Measurements from ENCODE around the gene ADARB1. TPM values are rescaled to one million over a fixed set of nuclear protein-coding genes. Genes with fewer than 3 reads are reported as not detected.
"Not testable (repeated sequence)": the region's sequence is repeated elsewhere in the genome, so short reads cannot be mapped to it uniquely, and the experiment has no call there.

The ADARB1 gene
- total and polyA plus RNA-seq, 9 donors = 6.0 to 23.7 (median 16.3) TPM

DNA sequence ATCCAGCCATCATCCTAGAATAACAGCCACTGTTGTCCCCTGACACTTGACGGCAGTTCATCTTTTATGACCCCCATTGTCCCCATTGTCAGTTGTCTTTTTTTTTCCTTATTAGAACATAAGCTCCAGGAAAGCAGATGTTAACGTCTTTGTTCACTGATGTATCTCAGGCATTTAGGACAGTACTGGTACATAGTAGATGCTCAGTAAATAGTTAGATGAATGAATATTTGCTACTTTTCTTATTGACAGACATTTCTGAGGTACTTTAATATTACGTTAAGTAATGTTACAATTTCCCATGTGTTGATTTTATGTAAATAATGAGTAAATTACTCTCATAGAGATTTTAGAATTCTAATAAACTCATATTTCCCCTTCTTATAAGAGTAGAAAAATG lies 69.5 kb downstream of the ADARB1 start:
- no peak for DNase-seq
- H3K4me3 ChIP-seq = no peak overlapping the region
- no peak overlapping the region for H3K27ac ChIP-seq
- 95 to 99% (median 95%) methylated on average over 3 of the region's 3 CpGs for WGBS, 3 donors
- H3K9me3 ChIP-seq = no peaks in the 10 kb centered on the region
- H3K36me3 ChIP-seq = no peaks in the 10 kb centered on the region
- TF ChIP-seq POLR2A (IDR thresholded peaks at IDR 0.05) (no peak), EP300 (IDR thresholded peaks at IDR 0.05) (no peak)
- TF ChIP-seq, protein P1, sequence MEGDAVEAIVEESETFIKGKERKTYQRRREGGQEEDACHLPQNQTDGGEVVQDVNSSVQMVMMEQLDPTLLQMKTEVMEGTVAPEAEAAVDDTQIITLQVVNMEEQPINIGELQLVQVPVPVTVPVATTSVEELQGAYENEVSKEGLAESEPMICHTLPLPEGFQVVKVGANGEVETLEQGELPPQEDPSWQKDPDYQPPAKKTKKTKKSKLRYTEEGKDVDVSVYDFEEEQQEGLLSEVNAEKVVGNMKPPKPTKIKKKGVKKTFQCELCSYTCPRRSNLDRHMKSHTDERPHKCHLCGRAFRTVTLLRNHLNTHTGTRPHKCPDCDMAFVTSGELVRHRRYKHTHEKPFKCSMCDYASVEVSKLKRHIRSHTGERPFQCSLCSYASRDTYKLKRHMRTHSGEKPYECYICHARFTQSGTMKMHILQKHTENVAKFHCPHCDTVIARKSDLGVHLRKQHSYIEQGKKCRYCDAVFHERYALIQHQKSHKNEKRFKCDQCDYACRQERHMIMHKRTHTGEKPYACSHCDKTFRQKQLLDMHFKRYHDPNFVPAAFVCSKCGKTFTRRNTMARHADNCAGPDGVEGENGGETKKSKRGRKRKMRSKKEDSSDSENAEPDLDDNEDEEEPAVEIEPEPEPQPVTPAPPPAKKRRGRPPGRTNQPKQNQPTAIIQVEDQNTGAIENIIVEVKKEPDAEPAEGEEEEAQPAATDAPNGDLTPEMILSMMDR (IDR thresholded peaks at IDR 0.05) = no peak
- intact Hi-C loops (cut with DNase I) = loop anchor here in 3 of 4 donors (5.0 to 10.0 kb wide), 3 partner anchors 143 to 311 kb away; partner anchors contain the start of gene POFUT2 (in 1 of the 3)
- no peaks in the 10 kb centered on the region for H3K4me1 ChIP-seq (ENCODE audit: insufficient read depth)
- no peaks in the 10 kb centered on the region for H3K27me3 ChIP-seq

DNA sequence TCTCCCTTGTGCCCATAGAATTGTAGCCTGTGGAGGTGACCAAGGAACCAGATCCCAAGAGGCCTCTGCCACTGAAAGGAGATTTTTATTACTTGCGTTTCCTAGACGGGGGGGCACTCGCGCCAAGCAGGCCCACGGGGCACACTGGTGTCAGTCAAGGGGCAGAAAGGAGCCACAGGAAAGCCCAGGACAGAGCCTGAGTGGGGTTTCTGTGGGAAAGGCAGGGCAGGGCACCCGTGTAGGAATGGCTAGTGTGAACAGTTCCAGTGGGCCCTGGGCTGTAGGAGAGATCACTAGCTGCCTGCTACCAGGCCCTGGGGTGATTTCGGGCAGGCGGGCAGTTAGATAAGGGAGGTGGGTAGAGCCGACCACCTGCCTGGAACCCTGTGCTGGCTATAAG lies 70.8 kb downstream of the ADARB1 start:
- no peaks in the 10 kb centered on the region for H3K4me1 ChIP-seq (ENCODE audit: insufficient read depth)
- no peak overlapping the region for H3K27ac ChIP-seq
- no peaks in the 10 kb centered on the region for H3K27me3 ChIP-seq
- intact Hi-C loops (cut with DNase I) = loop anchor here in 2 of 4 donors (10.0 kb wide), 2 partner anchors 300 to 310 kb away; no protein-coding TSS in a partner anchor
- no peak for TF ChIP-seq EP300 (IDR thresholded peaks at IDR 0.05)
- no peak for TF ChIP-seq POLR2A (IDR thresholded peaks at IDR 0.05)
- TF ChIP-seq, protein P1 (IDR thresholded peaks at IDR 0.05) = no peak
- H3K36me3 ChIP-seq = no peaks in the 10 kb centered on the region
- H3K4me3 ChIP-seq = no peak overlapping the region
- 87 to 89% (median 89%) methylated on average over 9 of the region's 9 CpGs for WGBS, 3 donors
- H3K9me3 ChIP-seq = no peaks in the 10 kb centered on the region
- DNase-seq = no peak

DNA sequence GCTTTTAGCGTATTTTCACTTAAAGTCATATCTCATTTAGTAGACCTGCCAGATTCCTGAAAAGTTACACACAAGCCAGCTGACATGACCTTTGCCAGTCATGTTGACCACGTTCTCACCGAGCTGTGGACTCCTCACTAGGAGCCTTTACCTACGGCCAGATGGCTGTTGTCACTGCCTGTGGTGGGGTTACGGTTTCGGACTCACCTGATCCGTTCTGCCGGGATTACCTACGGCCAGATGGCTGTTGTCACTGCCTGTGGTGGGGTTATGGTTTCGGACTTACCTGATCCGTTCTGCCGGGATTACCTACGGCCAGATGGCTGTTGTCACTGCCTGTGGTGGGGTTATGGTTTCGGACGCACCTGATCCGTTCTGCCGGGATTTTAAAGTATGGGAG lies 71.5 kb downstream of the ADARB1 start:
- WGBS, 3 donors = 93 to 95% (median 94%) methylated on average over 17 of the region's 17 CpGs
- not testable (repeated sequence) for DNase-seq; H3K36me3 ChIP-seq; H3K27ac ChIP-seq; H3K27me3 ChIP-seq; H3K9me3 ChIP-seq; H3K4me1 ChIP-seq (ENCODE audit: insufficient read depth); H3K4me3 ChIP-seq
- intact Hi-C loops (cut with DNase I) = loop anchor here in 2 of 4 donors (10.0 kb wide), 2 partner anchors 299 to 309 kb away; no protein-coding TSS in a partner anchor

DNA sequence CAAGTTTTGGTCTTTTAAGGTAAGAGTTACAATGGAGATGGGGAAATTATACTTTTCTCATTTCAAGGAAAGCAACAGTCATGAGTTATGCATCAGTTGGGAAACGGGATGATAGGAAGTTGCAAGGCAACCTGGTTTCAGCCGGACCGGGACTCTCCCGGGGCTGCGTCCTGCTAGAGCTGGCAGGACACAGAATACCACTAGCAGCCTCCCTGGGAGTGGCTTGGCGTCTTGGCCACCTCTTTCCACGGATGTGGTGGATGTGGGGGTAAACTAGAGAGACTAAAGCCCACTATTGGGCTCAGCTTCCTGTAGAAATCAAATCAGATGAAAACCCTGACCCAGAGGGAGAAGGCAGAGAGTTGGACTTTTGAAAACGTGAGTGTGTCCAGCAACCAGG lies 71.9 kb downstream of the ADARB1 start:
- Histone ChIP-seq H3K27me3 (no peaks in the 10 kb centered on the region), H3K36me3 (no peaks in the 10 kb centered on the region), H3K4me1 (ENCODE audit: insufficient read depth) (no peaks in the 10 kb centered on the region), H3K27ac (no peak overlapping the region), H3K4me3 (no peak overlapping the region), H3K9me3 (no peaks in the 10 kb centered on the region)
- DNase-seq = no peak
- TF ChIP-seq EP300 (IDR thresholded peaks at IDR 0.05) = no peak
- TF ChIP-seq, protein P1 (IDR thresholded peaks at IDR 0.05) = no peak
- no peak for TF ChIP-seq POLR2A (IDR thresholded peaks at IDR 0.05)
- WGBS, 3 donors = 72 to 83% (median 79%) methylated on average over 8 of the region's 8 CpGs
- intact Hi-C loops (cut with DNase I) = loop anchor here in 2 of 4 donors (10.0 kb wide), 2 partner anchors 298 to 308 kb away; no protein-coding TSS in a partner anchor

DNA sequence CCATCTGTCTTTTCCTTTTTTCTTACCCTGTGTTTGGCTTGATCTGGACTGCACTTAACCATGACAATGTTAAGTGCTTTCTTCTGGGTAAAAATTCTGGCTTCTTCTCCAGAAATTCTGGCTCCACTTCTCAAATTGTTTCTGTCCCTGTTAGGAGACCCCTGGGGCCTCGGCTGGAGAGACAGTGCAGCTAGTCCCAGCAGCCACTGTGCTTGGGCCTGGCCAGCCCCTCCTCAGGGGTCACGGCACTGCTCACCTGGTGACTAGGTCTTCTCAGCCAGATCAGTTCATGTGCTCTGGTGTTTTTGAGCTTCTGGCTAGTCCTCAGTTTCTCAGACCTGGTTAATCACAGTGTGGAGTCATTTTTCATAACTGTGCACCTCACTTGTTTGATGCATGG lies 72.4 kb downstream of the ADARB1 start:
- H3K4me3 ChIP-seq = no peak overlapping the region

More for the DNA sequence above, 72.4 kb downstream of the ADARB1 start:
- H3K27ac ChIP-seq = no peak overlapping the region
- H3K9me3 ChIP-seq = no peaks in the 10 kb centered on the region
- H3K4me1 ChIP-seq (ENCODE audit: insufficient read depth) = no peaks in the 10 kb centered on the region
- no peaks in the 10 kb centered on the region for H3K36me3 ChIP-seq
- H3K27me3 ChIP-seq = no peaks in the 10 kb centered on the region
- intact Hi-C loops (cut with DNase I) = loop anchor here in 2 of 4 donors (10.0 kb wide), 2 partner anchors 298 to 308 kb away; no protein-coding TSS in a partner anchor
- WGBS, 3 donors = 83 to 86% (median 85%) methylated on average over 2 of the region's 2 CpGs
- TF ChIP-seq, protein P1 (IDR thresholded peaks at IDR 0.05) = no peak
- TF ChIP-seq POLR2A (IDR thresholded peaks at IDR 0.05) (no peak), EP300 (IDR thresholded peaks at IDR 0.05) (no peak)
- DNase-seq = no peak

Data from ovary (tissue), 9 donors.